ENCODE measurements around the gene PLEKHA7. TPM values are rescaled to one million over a fixed set of nuclear protein-coding genes. Genes with fewer than 3 reads are reported as not detected.
"Not testable (repeated sequence)": the region's sequence is repeated elsewhere in the genome, so short reads cannot be mapped to it uniquely, and the experiment has no call there.

PLEKHA7 gene, protein sequence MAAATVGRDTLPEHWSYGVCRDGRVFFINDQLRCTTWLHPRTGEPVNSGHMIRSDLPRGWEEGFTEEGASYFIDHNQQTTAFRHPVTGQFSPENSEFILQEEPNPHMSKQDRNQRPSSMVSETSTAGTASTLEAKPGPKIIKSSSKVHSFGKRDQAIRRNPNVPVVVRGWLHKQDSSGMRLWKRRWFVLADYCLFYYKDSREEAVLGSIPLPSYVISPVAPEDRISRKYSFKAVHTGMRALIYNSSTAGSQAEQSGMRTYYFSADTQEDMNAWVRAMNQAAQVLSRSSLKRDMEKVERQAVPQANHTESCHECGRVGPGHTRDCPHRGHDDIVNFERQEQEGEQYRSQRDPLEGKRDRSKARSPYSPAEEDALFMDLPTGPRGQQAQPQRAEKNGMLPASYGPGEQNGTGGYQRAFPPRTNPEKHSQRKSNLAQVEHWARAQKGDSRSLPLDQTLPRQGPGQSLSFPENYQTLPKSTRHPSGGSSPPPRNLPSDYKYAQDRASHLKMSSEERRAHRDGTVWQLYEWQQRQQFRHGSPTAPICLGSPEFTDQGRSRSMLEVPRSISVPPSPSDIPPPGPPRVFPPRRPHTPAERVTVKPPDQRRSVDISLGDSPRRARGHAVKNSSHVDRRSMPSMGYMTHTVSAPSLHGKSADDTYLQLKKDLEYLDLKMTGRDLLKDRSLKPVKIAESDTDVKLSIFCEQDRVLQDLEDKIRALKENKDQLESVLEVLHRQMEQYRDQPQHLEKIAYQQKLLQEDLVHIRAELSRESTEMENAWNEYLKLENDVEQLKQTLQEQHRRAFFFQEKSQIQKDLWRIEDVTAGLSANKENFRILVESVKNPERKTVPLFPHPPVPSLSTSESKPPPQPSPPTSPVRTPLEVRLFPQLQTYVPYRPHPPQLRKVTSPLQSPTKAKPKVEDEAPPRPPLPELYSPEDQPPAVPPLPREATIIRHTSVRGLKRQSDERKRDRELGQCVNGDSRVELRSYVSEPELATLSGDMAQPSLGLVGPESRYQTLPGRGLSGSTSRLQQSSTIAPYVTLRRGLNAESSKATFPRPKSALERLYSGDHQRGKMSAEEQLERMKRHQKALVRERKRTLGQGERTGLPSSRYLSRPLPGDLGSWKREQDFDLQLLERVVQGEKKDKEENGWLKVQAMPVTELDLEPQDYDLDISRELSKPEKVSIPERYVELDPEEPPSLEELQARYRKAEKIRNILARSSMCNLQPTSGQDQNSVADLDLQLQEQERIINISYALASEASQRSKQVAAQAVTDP
- under 1 TPM; 0.47 to 0.50 TPM for total RNA-seq

DNA sequence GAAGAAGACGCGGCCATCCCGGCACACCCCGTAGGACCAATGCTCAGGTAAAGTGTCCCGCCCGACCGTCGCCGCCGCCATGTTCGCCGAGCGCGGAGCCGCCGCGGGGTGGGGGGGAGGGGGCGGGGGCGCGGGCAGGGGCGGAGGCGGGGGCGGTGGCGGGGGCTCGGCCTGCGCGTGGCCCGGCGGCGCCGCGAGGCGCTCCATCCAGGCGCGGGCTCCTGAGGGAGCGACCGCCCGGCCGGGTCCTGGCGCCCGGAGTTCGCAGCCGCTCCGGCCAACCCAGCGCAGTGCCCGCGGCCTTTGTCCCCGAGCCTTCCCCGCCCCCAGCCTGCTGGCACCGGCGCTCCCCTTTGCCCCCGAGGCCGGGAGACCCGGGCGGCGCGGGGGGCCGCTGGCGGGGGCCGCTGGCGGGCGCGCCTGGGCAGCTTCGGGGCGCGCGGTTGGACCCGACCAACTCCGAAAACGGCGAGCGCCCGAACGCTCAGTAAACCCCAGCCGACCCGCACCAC is at the start of gene PLEKHA7:
TSS of gene PLEKHA7 (minus strand) at position 94 of the 512 bp plus-strand sequence. CDS start at position 81, 13 bp downstream.
- Mint-ChIP-seq H3K27me3 (ENCODE audit: low read depth) (peaks cover 34% of the 10 kb centered on the region), H3K4me3 (peak within 1 kb of the TSS; percentile 75), H3K4me1 (ENCODE audit: low read depth) (peaks cover 7% of the 10 kb centered on the region), H3K27ac (peak within 1 kb of the TSS; percentile 21), H3K36me3 (ENCODE audit: low read depth) (no peaks in the 10 kb centered on the region), H3K9me3 (ENCODE audit: insufficient read depth) (no peaks in the 10 kb centered on the region)
- no peak for DNase-seq
- ChIA-PET CTCF (interaction anchor here (1.0 to 1.7 kb wide), 5 partner anchors 14 to 39 kb away, joined by 3 to 5 read pairs (median 4); no protein-coding TSS in a partner anchor), POLR2A (interaction anchor here (0.5 kb wide), 1 partner anchor 251 kb away, joined by 3 read pairs; no protein-coding TSS in a partner anchor)
- peak; percentile 45 for ATAC-seq

DNA sequence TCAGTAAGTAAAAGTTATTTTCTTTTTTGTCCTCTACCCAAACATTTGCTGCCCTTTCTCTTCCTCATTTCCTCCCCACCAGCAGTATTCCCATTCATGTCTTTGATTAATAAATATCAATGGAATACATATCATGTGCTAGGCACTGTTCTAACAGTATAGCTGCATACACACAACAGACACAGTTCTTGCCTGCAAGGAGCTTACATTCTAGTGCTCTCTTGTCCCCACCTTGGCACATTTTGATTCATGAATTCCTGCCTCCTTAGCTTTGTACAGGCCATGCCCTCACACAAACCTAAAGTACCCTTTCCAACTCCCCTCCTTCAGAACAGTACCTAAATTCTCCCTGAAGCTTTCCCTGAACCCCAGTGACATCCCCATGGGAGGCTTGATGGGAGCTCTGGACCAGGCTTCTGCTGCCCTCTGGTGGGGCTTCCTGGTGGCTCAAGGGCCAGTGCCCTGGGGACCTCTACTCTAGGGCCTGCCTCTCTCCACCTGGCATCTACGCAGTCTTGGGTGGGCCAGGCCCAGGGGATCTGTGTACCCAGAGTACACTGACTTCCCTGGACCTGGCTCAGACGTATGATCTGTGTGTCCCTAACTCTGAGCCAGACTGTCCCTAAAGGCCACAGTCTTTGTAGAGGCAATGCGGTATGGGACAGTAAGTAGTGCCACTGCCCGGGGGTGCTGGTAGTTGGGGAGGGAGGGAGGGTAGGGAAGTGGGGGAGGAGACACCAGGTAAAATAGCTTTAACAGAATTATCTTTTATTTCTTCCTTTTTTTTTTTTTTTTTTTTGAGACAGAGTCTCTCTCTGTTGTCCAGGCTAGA is 49.2 kb upstream of the PLEKHA7 start:
- H3K9me3 Mint-ChIP-seq (ENCODE audit: insufficient read depth): no peaks in the 10 kb centered on the region
- no peak overlapping the region for H3K4me3 Mint-ChIP-seq
- no peaks in the 10 kb centered on the region for H3K4me1 Mint-ChIP-seq (ENCODE audit: low read depth)
- DNase-seq (peak; percentile 55), ATAC-seq (peak; percentile 84)
- no peaks in the 10 kb centered on the region for H3K36me3 Mint-ChIP-seq (ENCODE audit: low read depth)
- no peak overlapping the region for H3K27ac Mint-ChIP-seq
- H3K27me3 Mint-ChIP-seq (ENCODE audit: low read depth): peaks cover 3% of the 10 kb centered on the region
- CTCF ChIA-PET: interaction anchor here (0.7 to 5.2 kb wide), 16 partner anchors 13 to 277 kb away, joined by 3 to 28 read pairs (median 4); partner anchors contain the start of gene RPS13
- POLR2A ChIA-PET: interaction anchor here (1.6 kb wide), 1 partner anchor 14 kb away, joined by 5 read pairs; the partner anchor contains the start of gene RPS13

DNA sequence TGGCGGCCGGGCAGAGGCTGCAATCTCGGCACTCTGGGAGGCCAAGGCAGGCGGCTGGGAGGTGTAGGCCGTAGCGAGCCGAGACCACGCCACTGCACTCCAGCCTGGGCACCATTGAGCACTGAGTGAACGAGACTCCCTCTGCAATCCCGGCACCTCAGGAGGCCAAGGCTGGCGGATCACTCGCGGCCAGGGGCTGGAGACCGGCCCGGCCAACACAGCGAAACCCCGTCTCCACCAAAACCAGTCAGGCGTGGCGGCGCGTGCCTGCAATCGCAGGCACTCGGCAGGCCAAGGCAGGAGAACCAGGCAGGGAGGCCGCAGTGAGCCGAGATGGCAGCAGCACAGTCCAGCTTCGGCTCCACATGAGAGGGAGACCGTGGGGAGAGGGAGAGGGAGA is 36.9 kb upstream of the PLEKHA7 start:
- H3K4me3 Mint-ChIP-seq; CTCF ChIA-PET; POLR2A ChIA-PET; DNase-seq; H3K9me3 Mint-ChIP-seq (ENCODE audit: insufficient read depth); ATAC-seq; H3K27me3 Mint-ChIP-seq (ENCODE audit: low read depth); H3K36me3 Mint-ChIP-seq (ENCODE audit: low read depth); H3K4me1 Mint-ChIP-seq (ENCODE audit: low read depth); H3K27ac Mint-ChIP-seq: not testable (repeated sequence)

DNA sequence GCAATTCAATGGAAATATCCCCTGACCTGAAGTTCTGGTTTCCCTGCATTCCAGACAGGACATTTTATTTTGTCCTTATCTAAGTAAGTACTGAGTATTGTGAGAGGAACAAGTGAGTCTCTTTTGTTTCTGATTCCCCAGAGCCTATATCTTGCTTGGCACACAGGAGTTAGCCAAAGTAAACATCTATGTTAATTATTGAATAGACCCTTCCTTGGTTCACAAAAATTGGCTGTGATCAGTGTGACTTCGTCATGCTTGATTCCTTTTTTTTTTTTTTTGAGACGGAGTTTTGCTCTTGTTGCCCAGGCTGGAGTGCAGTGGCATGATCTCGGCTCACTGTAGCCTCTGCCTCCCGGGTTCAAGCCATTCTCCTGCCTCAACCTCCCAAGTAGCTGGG is 34.3 kb upstream of the PLEKHA7 start:
- CTCF ChIA-PET; ATAC-seq; H3K27me3 Mint-ChIP-seq (ENCODE audit: low read depth); H3K36me3 Mint-ChIP-seq (ENCODE audit: low read depth); H3K27ac Mint-ChIP-seq; H3K9me3 Mint-ChIP-seq (ENCODE audit: insufficient read depth); DNase-seq; H3K4me3 Mint-ChIP-seq; POLR2A ChIA-PET; H3K4me1 Mint-ChIP-seq (ENCODE audit: low read depth): not testable (repeated sequence)

DNA sequence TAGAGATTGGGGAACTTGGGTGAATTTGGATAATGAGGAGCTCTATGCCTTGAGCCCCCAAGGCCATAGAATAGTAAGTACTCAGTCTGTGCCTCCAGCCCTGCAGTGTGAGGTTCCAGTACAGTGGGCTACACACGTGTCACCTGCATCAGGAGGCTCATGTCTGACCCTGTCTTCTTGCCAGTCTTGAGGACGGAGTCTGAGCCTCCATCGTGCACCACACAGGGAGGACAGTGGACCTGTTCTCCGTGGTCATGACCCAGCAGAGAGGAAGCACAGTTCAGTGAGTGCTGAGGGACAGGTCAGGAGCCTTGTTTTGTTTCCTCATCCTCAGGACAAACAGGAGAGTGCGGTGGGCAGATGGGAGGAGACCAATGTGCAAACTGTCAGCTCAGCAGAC is 32.5 kb upstream of the PLEKHA7 start:
- ChIA-PET POLR2A (no interaction called here), CTCF (no interaction called here)
- no peaks in the 10 kb centered on the region for H3K36me3 Mint-ChIP-seq (ENCODE audit: low read depth)
- H3K9me3 Mint-ChIP-seq (ENCODE audit: insufficient read depth): no peaks in the 10 kb centered on the region
- H3K4me3 Mint-ChIP-seq: no peak overlapping the region
- no peaks in the 10 kb centered on the region for H3K4me1 Mint-ChIP-seq (ENCODE audit: low read depth)
- ATAC-seq (no peak), DNase-seq (no peak)
- no peak overlapping the region for H3K27ac Mint-ChIP-seq
- H3K27me3 Mint-ChIP-seq (ENCODE audit: low read depth): no peaks in the 10 kb centered on the region

DNA sequence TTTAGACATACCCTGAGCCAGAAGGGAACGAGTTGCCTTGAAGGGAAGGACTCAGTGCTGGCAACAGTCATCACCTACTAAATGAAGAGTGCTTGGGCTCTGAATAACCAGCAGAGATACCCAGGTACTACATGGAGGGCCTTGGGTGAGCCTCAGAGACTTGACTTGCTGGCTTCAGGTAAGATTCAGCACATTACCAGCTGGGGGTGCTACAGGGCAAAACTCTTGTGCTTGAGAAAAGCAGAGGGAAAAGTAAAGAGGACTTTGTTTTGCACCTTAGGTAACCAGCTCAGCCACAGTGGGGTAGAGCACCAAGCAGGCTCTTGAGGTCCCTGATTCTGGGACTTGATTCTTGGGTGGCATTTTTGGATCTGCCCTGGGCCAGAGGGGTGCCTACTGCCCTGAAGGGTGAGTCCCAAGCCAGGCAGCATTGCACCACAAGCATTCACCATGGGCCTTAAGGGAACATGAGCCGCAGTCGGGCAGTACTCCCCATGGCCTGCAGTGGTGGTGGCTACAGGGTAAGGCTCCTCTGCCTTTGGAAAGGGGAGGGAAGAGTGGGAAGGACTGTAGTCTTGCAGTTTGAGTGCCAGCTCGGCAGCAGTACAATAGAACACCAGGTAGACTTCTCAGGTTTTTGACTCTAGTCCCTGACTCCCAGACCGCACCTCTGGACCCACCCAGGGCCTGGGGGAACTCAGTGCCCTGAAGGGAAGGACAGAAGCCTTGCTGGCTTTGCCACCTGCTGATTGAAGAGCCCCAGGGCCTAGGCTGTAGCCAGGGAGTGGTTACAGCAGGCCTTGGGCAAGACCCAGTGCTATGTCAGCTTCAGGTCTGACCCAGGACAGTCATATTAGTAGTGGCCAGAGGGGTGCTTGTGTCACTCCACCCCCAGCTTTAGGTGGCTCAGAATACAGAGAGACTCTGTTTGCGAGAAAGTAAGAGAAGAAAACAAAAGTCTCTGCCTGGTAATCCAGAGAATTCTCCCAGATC is 22.7 kb upstream of the PLEKHA7 start:
- H3K27me3 Mint-ChIP-seq (ENCODE audit: low read depth): peaks cover 3% of the 10 kb centered on the region
- no peak for ATAC-seq
- no peaks in the 10 kb centered on the region for H3K4me1 Mint-ChIP-seq (ENCODE audit: low read depth)
- H3K27ac Mint-ChIP-seq: no peak overlapping the region
- CTCF ChIA-PET: no interaction called here
- H3K36me3 Mint-ChIP-seq (ENCODE audit: low read depth): no peaks in the 10 kb centered on the region
- H3K4me3 Mint-ChIP-seq: no peak overlapping the region
- DNase-seq: no peak
- POLR2A ChIA-PET: no interaction called here
- H3K9me3 Mint-ChIP-seq (ENCODE audit: insufficient read depth): peaks cover 4% of the 10 kb centered on the region

DNA sequence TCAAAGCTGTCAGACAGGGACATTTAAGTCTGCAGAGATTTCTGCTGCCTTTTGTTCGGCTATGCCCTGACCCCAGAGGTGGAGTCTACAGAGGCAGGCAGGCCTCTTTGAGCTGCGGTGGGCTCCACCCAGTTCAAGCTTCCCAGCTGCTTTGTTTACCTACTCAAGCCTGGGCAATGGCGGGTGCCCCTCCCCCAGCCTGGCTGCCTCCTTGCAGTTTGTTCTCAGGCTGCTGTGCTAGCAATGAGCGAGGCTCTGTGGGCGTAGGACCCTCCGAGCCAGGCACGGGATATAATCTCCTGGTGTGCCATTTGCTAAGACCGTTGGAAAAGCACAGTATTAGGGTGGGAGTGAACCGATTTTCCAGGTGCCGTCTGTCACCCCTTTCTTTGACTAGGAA is 19.8 kb upstream of the PLEKHA7 start:
- H3K36me3 Mint-ChIP-seq (ENCODE audit: low read depth); CTCF ChIA-PET; H3K4me1 Mint-ChIP-seq (ENCODE audit: low read depth); POLR2A ChIA-PET; H3K27me3 Mint-ChIP-seq (ENCODE audit: low read depth); H3K9me3 Mint-ChIP-seq (ENCODE audit: insufficient read depth); H3K4me3 Mint-ChIP-seq; DNase-seq; ATAC-seq; H3K27ac Mint-ChIP-seq: not testable (repeated sequence)

DNA sequence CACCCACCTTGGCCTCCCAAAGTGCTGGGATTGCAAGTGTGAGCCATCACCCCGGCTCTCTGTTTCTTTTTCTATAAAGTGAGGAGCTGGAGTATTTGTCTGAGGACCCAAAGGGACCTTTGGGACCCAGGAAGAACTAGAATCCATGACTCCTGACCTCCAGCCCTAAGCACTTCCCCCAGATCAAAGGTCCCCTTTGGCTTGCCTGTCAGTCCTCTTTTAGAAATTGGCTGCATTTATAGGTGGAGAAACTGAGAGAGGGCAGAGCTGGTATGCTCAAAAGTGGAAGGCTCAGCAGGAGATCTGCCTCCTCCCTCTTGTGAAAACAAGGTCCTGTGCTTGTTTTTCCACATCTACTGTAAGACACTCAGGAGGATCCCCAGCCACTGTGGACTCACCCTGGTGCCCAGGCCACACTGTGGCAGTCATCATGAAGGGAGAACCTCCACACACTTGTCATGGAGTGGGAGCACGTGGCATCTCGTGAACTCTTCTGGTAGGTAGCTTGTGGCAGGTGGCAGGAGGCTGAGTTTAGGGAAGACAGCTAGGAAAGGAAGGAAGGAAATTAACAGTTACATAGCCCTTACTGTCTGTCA is 12.4 kb upstream of the PLEKHA7 start:
- no peaks in the 10 kb centered on the region for H3K9me3 Mint-ChIP-seq (ENCODE audit: insufficient read depth)
- no peaks in the 10 kb centered on the region for H3K4me1 Mint-ChIP-seq (ENCODE audit: low read depth)
- DNase-seq: no peak
- H3K27ac Mint-ChIP-seq: no peak overlapping the region
- peaks cover 8% of the 10 kb centered on the region for H3K27me3 Mint-ChIP-seq (ENCODE audit: low read depth)
- H3K4me3 Mint-ChIP-seq: no peak overlapping the region
- no peak for ATAC-seq
- ChIA-PET POLR2A (no interaction called here), CTCF (interaction anchor here (1.1 kb wide), 1 partner anchor 36 kb away, joined by 3 read pairs; no protein-coding TSS in a partner anchor)
- H3K36me3 Mint-ChIP-seq (ENCODE audit: low read depth): no peaks in the 10 kb centered on the region

DNA sequence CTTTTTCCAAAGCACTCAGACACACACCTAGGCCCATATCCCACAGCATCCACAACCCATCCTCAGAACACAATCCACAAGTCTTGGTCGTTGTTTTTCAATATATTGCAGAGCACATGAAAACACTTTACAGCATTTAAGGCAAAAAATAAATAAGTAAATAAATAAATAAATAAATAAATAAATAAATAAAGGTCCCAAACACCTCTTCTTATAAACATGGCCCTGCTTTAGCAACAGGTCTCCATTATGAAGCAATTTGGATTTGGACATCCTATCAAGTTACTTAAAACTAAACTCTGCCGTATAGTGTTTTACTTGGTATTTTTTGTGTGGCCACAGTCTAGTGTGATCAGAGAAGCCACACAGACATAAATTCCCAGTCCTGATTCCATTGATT is 10.7 kb upstream of the PLEKHA7 start:
- Mint-ChIP-seq H3K4me3 (no peak overlapping the region), H3K27me3 (ENCODE audit: low read depth) (peaks cover 8% of the 10 kb centered on the region), H3K27ac (no peak overlapping the region), H3K4me1 (ENCODE audit: low read depth) (no peaks in the 10 kb centered on the region), H3K9me3 (ENCODE audit: insufficient read depth) (no peaks in the 10 kb centered on the region), H3K36me3 (ENCODE audit: low read depth) (no peaks in the 10 kb centered on the region)
- CTCF ChIA-PET: no interaction called here
- POLR2A ChIA-PET: no interaction called here
- ATAC-seq (no peak), DNase-seq (no peak)

DNA sequence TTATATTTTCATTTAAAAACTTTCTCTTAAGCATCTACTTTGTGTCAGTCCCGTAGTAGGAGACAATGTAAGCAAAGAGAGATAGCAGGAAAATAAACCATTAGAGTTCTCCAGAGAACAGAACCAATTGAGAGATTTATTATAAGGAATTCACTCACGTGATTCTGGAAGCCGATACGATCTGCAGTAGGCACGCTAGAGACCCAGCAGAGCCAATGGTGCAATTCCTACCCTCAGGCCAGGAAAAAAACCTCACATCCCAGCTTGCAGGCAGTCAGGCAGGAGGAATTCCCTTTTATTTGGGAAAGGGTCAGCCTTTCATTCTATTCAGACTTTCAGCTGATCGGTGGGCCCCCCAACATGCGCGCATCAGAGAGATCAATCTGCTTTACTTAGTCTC is 7.3 kb upstream of the PLEKHA7 start:
- Mint-ChIP-seq H3K9me3 (ENCODE audit: insufficient read depth) (no peaks in the 10 kb centered on the region), H3K4me3 (no peak overlapping the region), H3K4me1 (ENCODE audit: low read depth) (no peaks in the 10 kb centered on the region), H3K27me3 (ENCODE audit: low read depth) (peaks cover 25% of the 10 kb centered on the region), H3K36me3 (ENCODE audit: low read depth) (no peaks in the 10 kb centered on the region), H3K27ac (no peak overlapping the region)
- DNase-seq: no peak
- ChIA-PET CTCF (no interaction called here), POLR2A (interaction anchor here (0.6 kb wide), 1 partner anchor 589 kb away, joined by 3 read pairs; no protein-coding TSS in a partner anchor)
- no peak for ATAC-seq
